ENCODE measurements around the gene FAM120AOS.

The FAM120AOS gene

GRCh38 chr9:93467462-93467861 is 14.1 kb upstream of the FAM120AOS start:
- H3K27ac ChIP-seq, result peak overlapping the region; percentile 57
- TF ChIP-seq CTCF (conservative IDR thresholded peaks at IDR 0.05), result no peak

GRCh38 chr9:93467062-93467416 is 13.7 kb upstream of the FAM120AOS start:
- TF ChIP-seq CTCF (conservative IDR thresholded peaks at IDR 0.05), result no peak
- H3K27ac ChIP-seq, result peak overlapping the region; percentile 57

- peak overlapping the region; percentile 57 for H3K27ac ChIP-seq
- no peak for TF ChIP-seq CTCF (conservative IDR thresholded peaks at IDR 0.05)
Measured at GRCh38 chr9:93466416-93467061, 13.2 kb upstream of the FAM120AOS start.

- TF ChIP-seq CTCF (conservative IDR thresholded peaks at IDR 0.05), result no peak
- peak overlapping the region; percentile 57 for H3K27ac ChIP-seq
Measured at GRCh38 chr9:93465855-93466254, 12.5 kb upstream of the FAM120AOS start.

GRCh38 chr9:93464876-93465275 is 11.5 kb upstream of the FAM120AOS start:
- no peak for TF ChIP-seq CTCF (conservative IDR thresholded peaks at IDR 0.05)
- no peak overlapping the region for H3K27ac ChIP-seq

- H3K27ac ChIP-seq, result no peak overlapping the region
- no peak for TF ChIP-seq CTCF (conservative IDR thresholded peaks at IDR 0.05)
Measured at GRCh38 chr9:93464395-93464794, 11.0 kb upstream of the FAM120AOS start.

- no peak for TF ChIP-seq CTCF (conservative IDR thresholded peaks at IDR 0.05)
- H3K27ac ChIP-seq, result no peak overlapping the region
Measured at GRCh38 chr9:93463638-93464248, 10.4 kb upstream of the FAM120AOS start.
